Spleen (tissue), 7 donors: Measurements from ENCODE around the gene LSM8.

Experiments used
- CTCF ChIP-seq, 11 experiments: fragments of 200-600 bp in 7 of 11; fragments of 450-650 bp in 4 of 11; sonication (generic) in 4 of 11; IDR thresholded peaks in 8 of 11; conservative IDR thresholded peaks in 3 of 11; 1 replicate in 7 of 11; 2 replicates in 4 of 11; pipeline versions ENCODE4 v1.4.0 to v1.8.0; 2016 to 2021; ENCODE audit warnings: antibody characterized with exemption in 11 of 11, inconsistent platforms in 4 of 11, mild to moderate bottlenecking in 1 of 11
- POLR2A ChIP-seq, 3 donors: fragments of 450-650 bp; IDR thresholded peaks; one replicate each; pipeline ENCODE4 v1.5.1; 2017; ENCODE audit warnings: antibody characterized with exemption in 3 of 3, mild to moderate bottlenecking in 1 of 3
- POLR2AphosphoS5 ChIP-seq, 3 donors: sonication (generic); formaldehyde crosslinking; IDR thresholded peaks; one replicate each; pipeline ENCODE4 v1.5.1; 2017; ENCODE audit warnings: antibody characterized with exemption in 3 of 3
- donor health status: DM: no; HTN: no; CAD: no; lungs with moderate emphysema.
- donor health status: DM: no; HTN: no; CAD: no.
- donor health status: DM: no; HTN: no; CAD: no.

- TF ChIP-seq CTCF (IDR thresholded peaks at IDR 0.05 in 8 of 11, conservative IDR thresholded peaks at IDR 0.05 in 3 of 11) = no peak
- no peak for TF ChIP-seq POLR2AphosphoS5 (IDR thresholded peaks at IDR 0.05)
- TF ChIP-seq POLR2A (IDR thresholded peaks at IDR 0.05) = no peak
Measured at GRCh38 chr7:118149394-118149793, 34.6 kb upstream of the LSM8 start.
